Head of caudate nucleus (tissue), 42 donors: ENCODE results near the gene PRPS2.

Source experiments
- DNase-seq, 42 donors: peaks; one replicate each; pipeline versions ENCODE4 v3.0.0 to v3.0.0-alpha.2; 2020 to 2021; ENCODE audit warnings: mixed read lengths in 7 of 42
- intact Hi-C: fragments of 100-400 bp; cut with DNase I; formaldehyde crosslinking; loops from one replicate; pipeline ENCODE4 v1.15.0; 2022

The PRPS2 gene

GRCh38 chrX:12791257-12792228 is at the start of gene PRPS2:
TSS of gene PRPS2 (plus strand) at chrX:12791412. CDS start at chrX:12791498, 86 bp downstream.
- intact Hi-C loops: no loop called here
- DNase-seq: peak; percentile 20 to 88 (median 76)

- DNase-seq: no peak
- intact Hi-C loops: no loop called here
These were observed 49.8 kb upstream of the PRPS2 start for GRCh38 chrX:12741416-12741815.

- intact Hi-C loops: no loop called here
- no peak for DNase-seq
These were observed 43.8 kb upstream of the PRPS2 start for GRCh38 chrX:12747433-12747832.

- intact Hi-C loops: no loop called here
These were observed 39.3 kb upstream of the PRPS2 start for GRCh38 chrX:12751887-12752286.

GRCh38 chrX:12753366-12753765 is 37.8 kb upstream of the PRPS2 start:
- intact Hi-C loops: no loop called here
- no peak for DNase-seq

More at GRCh38 chrX:12751887-12752286, 39.3 kb upstream of the PRPS2 start:
- DNase-seq: no peak

GRCh38 chrX:12758291-12758690 is 32.9 kb upstream of the PRPS2 start:
- no peak for DNase-seq
- intact Hi-C loops: no loop called here

- intact Hi-C loops: no loop called here
- no peak for DNase-seq
These were observed 23.4 kb upstream of the PRPS2 start for GRCh38 chrX:12767856-12768255.

GRCh38 chrX:12768491-12768890 is 22.7 kb upstream of the PRPS2 start:
- DNase-seq: no peak
- intact Hi-C loops: no loop called here

GRCh38 chrX:12770440-12770839 is 20.8 kb upstream of the PRPS2 start:
- intact Hi-C loops: no loop called here
- DNase-seq: peak in 1 of 42 donors; percentile 2

- peak in 23 of 42 donors; percentile 2 to 60 (median 23) for DNase-seq
- intact Hi-C loops: no loop called here
These were observed 19.7 kb upstream of the PRPS2 start for GRCh38 chrX:12771445-12772069.

GRCh38 chrX:12777670-12778069 is 13.5 kb upstream of the PRPS2 start:
- DNase-seq: no peak
- intact Hi-C loops: no loop called here

- DNase-seq: no peak
These were observed 11.7 kb upstream of the PRPS2 start for GRCh38 chrX:12779534-12779933.

GRCh38 chrX:12788645-12789044 is 2.6 kb upstream of the PRPS2 start:
- intact Hi-C loops: no loop called here
- no peak for DNase-seq

More at GRCh38 chrX:12779534-12779933, 11.7 kb upstream of the PRPS2 start:
- intact Hi-C loops: no loop called here

- DNase-seq: peak in 8 of 42 donors; percentile 2 to 42 (median 21)
These were observed 1.2 kb upstream of the PRPS2 start for GRCh38 chrX:12789976-12790375.

GRCh38 chrX:12790885-12791256 is 341 bp upstream of the PRPS2 start:
- DNase-seq: peak in 1 of 42 donors; percentile 18
- intact Hi-C loops: no loop called here

More at GRCh38 chrX:12789976-12790375, 1.2 kb upstream of the PRPS2 start:
- intact Hi-C loops: no loop called here

GRCh38 chrX:12792711-12793110 is 1.5 kb downstream of the PRPS2 start:
- intact Hi-C loops: no loop called here
- no peak for DNase-seq

- DNase-seq: no peak
- intact Hi-C loops: no loop called here
These were observed 3.4 kb downstream of the PRPS2 start for GRCh38 chrX:12794654-12795053.

GRCh38 chrX:12798601-12799000 is 7.4 kb downstream of the PRPS2 start:
- no peak for DNase-seq
- intact Hi-C loops: no loop called here

- intact Hi-C loops: no loop called here
- no peak for DNase-seq
These were observed 7.9 kb downstream of the PRPS2 start for GRCh38 chrX:12799118-12799517.

- intact Hi-C loops: no loop called here
- no peak for DNase-seq
These were observed 11.5 kb downstream of the PRPS2 start for GRCh38 chrX:12802741-12803140.
